ENCODE measurements around the gene EGFR. TPM values are rescaled to one million over a fixed set of nuclear protein-coding genes. Genes with fewer than 3 reads are reported as not detected.

The EGFR gene
- total RNA-seq, 2 donors from 2014 or later, result 42.5 to 44.2 TPM

DNA sequence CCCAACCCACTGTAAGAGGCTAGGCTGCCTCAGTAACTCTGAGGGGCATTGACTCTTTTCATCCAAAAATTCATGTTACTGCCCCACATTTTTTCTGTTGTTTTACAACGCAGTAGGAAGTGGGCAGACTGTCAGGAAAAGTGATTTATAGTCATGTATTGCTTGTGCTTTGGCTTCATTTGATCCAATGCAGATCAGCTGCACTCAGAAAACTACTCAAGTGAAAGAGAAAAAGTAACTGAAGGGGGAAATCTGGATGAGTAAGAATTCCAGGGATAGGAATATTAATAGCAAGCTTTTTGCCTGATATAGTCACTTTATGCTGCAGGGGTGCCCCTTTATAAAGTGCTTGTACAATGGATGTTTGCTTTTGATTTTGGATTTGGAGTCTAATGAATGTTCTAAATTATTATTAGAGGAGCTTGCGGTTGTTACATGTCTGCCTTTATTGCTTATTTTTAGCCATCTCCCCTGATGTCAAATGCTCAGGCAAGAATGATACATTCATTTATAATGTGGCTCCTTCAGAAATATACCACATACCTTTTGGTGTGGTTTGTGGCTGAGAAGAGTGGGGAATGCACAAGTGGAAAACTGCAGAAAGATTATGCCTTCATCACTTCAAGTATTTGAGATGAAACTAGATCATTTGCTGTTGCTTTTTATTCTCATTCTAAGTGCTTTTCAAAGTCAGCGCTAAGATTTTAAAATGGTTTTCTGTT lies 86.1 kb downstream of the EGFR start:
- ATAC-seq (no peak), DNase-seq (no peak)
- intact Hi-C loops (cut with DNase I), result no loop called here
- peaks cover 35% of the 10 kb centered on the region for H3K4me1 ChIP-seq
- no peak overlapping the region for H3K4me3 ChIP-seq
- H3K27me3 ChIP-seq, result no peaks in the 10 kb centered on the region
- H3K9me3 ChIP-seq, result no peaks in the 10 kb centered on the region
- H3K36me3 ChIP-seq (replicated peaks in 1 of 2; ENCODE audit: insufficient read depth in 1 of 2, low read depth in 2 of 2), result no peaks in the 10 kb centered on the region
- TF ChIP-seq POLR2A (IDR thresholded peaks at IDR 0.05), result no peak
- TF ChIP-seq, protein P1, sequence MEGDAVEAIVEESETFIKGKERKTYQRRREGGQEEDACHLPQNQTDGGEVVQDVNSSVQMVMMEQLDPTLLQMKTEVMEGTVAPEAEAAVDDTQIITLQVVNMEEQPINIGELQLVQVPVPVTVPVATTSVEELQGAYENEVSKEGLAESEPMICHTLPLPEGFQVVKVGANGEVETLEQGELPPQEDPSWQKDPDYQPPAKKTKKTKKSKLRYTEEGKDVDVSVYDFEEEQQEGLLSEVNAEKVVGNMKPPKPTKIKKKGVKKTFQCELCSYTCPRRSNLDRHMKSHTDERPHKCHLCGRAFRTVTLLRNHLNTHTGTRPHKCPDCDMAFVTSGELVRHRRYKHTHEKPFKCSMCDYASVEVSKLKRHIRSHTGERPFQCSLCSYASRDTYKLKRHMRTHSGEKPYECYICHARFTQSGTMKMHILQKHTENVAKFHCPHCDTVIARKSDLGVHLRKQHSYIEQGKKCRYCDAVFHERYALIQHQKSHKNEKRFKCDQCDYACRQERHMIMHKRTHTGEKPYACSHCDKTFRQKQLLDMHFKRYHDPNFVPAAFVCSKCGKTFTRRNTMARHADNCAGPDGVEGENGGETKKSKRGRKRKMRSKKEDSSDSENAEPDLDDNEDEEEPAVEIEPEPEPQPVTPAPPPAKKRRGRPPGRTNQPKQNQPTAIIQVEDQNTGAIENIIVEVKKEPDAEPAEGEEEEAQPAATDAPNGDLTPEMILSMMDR (IDR thresholded peaks at IDR 0.05), result no peak
- H3K27ac ChIP-seq, result no peak overlapping the region
- 70 to 73% methylated on average over 3 of the region's 3 CpGs for WGBS, 2 donors

DNA sequence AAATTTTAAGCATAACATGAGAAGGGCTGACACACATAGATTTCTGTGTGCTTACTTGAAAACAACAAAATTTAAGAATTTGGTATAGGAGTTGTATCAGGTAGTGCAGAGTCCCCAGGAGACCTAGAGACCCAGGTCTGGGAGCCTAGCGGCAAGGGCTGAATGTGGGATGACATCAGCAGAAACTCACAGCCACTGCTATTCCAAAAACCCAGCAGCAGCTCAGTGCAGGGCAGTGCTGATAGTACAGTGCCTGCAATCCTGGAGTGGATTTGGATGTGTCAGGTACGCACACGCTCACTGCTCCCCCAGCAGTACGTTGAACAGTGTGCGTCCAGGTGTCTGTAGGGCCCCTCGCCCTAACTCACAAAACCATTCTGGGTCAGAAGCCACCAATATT lies 87.1 kb downstream of the EGFR start:
- Histone ChIP-seq H3K9me3 (no peaks in the 10 kb centered on the region), H3K4me1 (peaks cover 33% of the 10 kb centered on the region), H3K27ac (no peak overlapping the region), H3K4me3 (no peak overlapping the region), H3K27me3 (no peaks in the 10 kb centered on the region), H3K36me3 (replicated peaks in 1 of 2; ENCODE audit: insufficient read depth in 1 of 2, low read depth in 2 of 2) (no peaks in the 10 kb centered on the region)
- intact Hi-C loops (cut with DNase I), result no loop called here
- WGBS, 2 donors, result 94 to 95% methylated on average over 6 of the region's 6 CpGs
- TF ChIP-seq, protein P1 (IDR thresholded peaks at IDR 0.05), result no peak
- TF ChIP-seq POLR2A (IDR thresholded peaks at IDR 0.05), result no peak
- no peak for ATAC-seq
- DNase-seq, result no peak

- Histone ChIP-seq H3K9me3 (no peaks in the 10 kb centered on the region), H3K27me3 (no peaks in the 10 kb centered on the region), H3K4me1 (peaks cover 20% of the 10 kb centered on the region), H3K36me3 (replicated peaks in 1 of 2; ENCODE audit: insufficient read depth in 1 of 2, low read depth in 2 of 2) (no peaks in the 10 kb centered on the region), H3K27ac (peak overlapping the region in 3 of 4 donors; percentile 24 to 58 (median 29)), H3K4me3 (no peak overlapping the region)
- DNase-seq (no peak), ATAC-seq (peak; percentile 66)
- TF ChIP-seq, protein P1 (IDR thresholded peaks at IDR 0.05), result no peak
- TF ChIP-seq POLR2A (IDR thresholded peaks at IDR 0.05), result no peak
- 71 to 77% methylated on average over 4 of the region's 4 CpGs for WGBS, 2 donors
- intact Hi-C loops (cut with DNase I), result no loop called here
Observed at GRCh38 chr7:55107946-55108345, 89.1 kb downstream of the EGFR start.

DNA sequence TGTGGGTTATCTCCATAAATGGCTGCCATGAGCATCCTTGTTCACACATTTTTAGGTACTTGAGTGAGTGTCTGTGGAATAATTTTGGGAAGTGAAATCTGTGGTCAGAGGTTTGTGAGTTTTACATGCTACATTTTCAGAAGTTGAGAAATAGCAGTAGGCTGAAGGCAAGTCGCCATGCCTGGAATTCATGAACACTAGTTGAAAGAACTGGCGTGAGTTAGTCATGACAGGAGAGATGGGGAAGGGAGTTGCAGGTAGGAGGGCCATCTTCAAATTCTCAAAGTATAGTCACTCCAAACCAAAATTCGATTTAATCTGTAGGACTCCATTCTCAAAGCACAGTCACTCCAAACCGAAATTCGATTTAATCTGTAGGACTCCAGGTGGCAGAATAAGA lies 89.6 kb downstream of the EGFR start:
- Histone ChIP-seq H3K27ac (peak overlapping the region in 3 of 4 donors; percentile 24 to 58 (median 29)), H3K4me1 (peaks cover 20% of the 10 kb centered on the region), H3K36me3 (replicated peaks in 1 of 2; ENCODE audit: insufficient read depth in 1 of 2, low read depth in 2 of 2) (no peaks in the 10 kb centered on the region), H3K9me3 (no peaks in the 10 kb centered on the region), H3K27me3 (no peaks in the 10 kb centered on the region), H3K4me3 (no peak overlapping the region)
- 90 to 96% methylated on average over 5 of the region's 5 CpGs for WGBS, 2 donors
- no peak for DNase-seq
- intact Hi-C loops (cut with DNase I), result no loop called here
- TF ChIP-seq, protein P1 (IDR thresholded peaks at IDR 0.05), result no peak
- TF ChIP-seq POLR2A (IDR thresholded peaks at IDR 0.05), result no peak
- ATAC-seq, result no peak

GRCh38 chr7:55108818-55109217 lies 90.0 kb downstream of the EGFR start:
- Histone ChIP-seq H3K27ac (peak overlapping the region in 2 of 4 donors; percentile 24 to 58), H3K4me1 (peaks cover 22% of the 10 kb centered on the region), H3K4me3 (no peak overlapping the region), H3K36me3 (replicated peaks in 1 of 2; ENCODE audit: insufficient read depth in 1 of 2, low read depth in 2 of 2) (no peaks in the 10 kb centered on the region), H3K9me3 (no peaks in the 10 kb centered on the region), H3K27me3 (no peaks in the 10 kb centered on the region)
- DNase-seq (no peak), ATAC-seq (no peak)
- no peak for TF ChIP-seq POLR2A (IDR thresholded peaks at IDR 0.05)
- TF ChIP-seq, protein P1 (IDR thresholded peaks at IDR 0.05), result no peak
- intact Hi-C loops (cut with DNase I), result no loop called here
- 72 to 92% methylated on average over 3 of the region's 3 CpGs for WGBS, 2 donors
